Colon (tissue), 2 donors: ENCODE data around the gene ZNF470.

Source experiments
- FAIRE-seq: peaks from 2 replicates; lab custom pipeline; 2012; peaks lifted over from hg19 to GRCh38; lab: Jason Lieb, UNC
- donor health status: control.
- donor health status: control.

The ZNF470 gene

GRCh38 chr19:56567274-56568120, at the start of gene ZNF470:
ZNF470 (plus strand) TSS chr19:56567468; CDS start chr19:56570312, 2,844 bp downstream.
- no peak for FAIRE-seq

GRCh38 chr19:56525214-56525860, 41.9 kb upstream of the ZNF470 start:
- no peak for FAIRE-seq

DNA sequence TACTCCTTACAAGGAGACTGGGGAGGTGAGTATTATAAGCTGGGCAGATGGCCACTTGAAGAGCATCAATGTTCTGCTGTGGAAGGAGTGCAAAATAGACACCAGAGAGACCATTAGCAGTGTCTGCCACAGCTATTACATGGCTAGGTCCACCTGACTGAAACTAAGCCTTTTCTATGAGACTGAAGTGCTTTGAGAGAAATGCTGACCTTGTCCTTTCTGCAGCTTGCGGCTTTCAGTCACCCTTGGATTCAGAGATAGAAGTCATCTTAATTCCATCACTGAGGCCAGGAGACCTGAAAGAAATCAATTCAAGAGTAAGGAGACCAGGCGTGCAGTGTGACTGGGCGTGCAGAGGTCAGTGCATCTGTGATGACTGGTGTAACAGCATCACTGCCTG, 29.8 kb upstream of the ZNF470 start:
- no peak for FAIRE-seq

GRCh38 chr19:56538254-56538760, 29.0 kb upstream of the ZNF470 start:
- no peak for FAIRE-seq

DNA sequence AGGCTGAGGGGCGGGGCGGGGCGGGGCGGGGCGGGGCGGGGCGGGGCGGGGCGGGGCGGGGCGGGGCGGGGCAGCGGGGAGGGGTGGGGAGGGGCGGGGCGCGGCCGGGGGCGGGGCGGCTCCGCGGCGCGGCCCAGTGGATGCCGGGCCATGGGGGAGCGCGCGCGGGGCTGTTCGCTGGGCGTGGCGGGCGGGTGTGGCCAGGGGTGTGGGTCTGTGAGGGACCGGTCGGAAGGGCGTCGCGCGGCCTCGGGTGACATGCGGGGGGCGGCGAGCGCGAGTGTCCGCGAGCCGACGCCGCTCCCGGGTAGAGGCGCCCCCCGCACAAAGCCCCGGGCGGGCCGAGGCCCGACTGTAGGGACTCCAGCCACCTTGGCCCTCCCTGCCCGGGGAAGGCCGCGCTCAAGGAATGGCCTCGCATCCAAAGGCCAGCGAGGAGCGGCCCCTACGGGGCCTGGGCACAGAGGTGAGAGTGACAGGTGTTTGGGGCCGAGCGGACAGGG, 28.5 kb upstream of the ZNF470 start, which contains the start of gene ZFP28:
Gene ZFP28 (plus strand): TSS at position 188 of the 503 bp plus-strand sequence. CDS start 71 bp downstream, at position 259.
- no peak for FAIRE-seq

- FAIRE-seq: no peak
Measured at GRCh38 chr19:56543776-56544175, 23.5 kb upstream of the ZNF470 start.

DNA sequence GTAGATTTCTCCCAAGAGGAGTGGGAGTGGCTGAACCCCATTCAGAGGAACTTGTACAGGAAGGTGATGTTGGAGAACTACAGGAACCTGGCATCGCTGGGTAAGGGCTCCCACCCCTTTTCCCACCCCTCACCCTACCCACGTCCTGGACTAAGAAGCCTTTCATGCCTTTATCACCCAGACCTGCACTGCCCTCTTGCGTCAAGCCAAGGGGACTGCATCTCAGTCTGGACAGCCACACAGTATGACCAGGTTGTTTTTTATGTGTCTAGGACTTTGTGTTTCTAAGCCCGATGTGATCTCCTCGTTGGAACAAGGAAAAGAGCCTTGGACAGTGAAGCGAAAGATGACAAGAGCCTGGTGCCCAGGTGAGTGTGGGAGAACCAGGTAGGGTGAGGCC, 19.7 kb upstream of the ZNF470 start:
- no peak for FAIRE-seq

DNA sequence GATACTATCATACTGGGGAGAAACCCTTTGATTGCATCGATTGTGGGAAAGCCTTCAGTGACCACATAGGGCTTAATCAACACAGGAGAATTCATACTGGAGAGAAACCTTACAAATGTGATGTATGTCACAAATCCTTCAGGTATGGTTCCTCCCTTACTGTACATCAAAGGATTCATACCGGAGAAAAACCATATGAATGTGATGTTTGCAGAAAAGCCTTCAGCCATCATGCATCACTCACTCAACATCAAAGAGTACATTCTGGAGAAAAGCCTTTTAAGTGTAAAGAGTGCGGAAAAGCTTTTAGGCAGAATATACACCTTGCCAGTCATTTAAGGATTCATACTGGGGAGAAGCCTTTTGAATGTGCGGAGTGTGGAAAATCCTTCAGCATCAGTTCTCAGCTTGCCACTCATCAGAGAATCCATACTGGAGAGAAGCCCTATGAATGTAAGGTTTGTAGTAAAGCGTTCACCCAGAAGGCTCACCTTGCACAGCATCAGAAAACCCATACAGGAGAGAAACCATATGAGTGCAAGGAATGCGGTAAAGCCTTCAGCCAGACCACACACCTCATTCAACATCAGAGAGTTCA, 12.9 kb upstream of the ZNF470 start:
- no peak for FAIRE-seq

GRCh38 chr19:56562766-56563165, 4.5 kb upstream of the ZNF470 start:
- FAIRE-seq: no peak

DNA sequence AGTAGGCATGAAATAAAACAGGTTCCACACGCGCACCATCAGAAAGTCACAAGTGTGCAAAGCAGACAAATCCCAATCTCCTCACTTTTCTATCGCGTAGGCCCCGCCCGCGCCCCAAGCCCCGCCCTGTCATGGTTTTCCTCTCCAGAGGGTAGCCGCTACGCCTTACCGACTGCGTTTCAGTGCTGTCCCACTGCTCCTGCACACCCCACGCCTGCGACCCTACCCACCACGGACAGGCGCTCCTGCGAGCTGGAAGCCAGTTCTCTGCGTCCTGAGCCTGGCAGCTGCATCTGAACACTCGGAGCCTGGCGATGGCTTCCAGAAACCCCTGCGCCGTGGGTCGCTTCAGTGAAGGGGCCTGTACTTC, 379 bp upstream of the ZNF470 start:
- FAIRE-seq: no peak

- no peak for FAIRE-seq
Measured at GRCh38 chr19:56572589-56572988, 5.3 kb downstream of the ZNF470 start.

DNA sequence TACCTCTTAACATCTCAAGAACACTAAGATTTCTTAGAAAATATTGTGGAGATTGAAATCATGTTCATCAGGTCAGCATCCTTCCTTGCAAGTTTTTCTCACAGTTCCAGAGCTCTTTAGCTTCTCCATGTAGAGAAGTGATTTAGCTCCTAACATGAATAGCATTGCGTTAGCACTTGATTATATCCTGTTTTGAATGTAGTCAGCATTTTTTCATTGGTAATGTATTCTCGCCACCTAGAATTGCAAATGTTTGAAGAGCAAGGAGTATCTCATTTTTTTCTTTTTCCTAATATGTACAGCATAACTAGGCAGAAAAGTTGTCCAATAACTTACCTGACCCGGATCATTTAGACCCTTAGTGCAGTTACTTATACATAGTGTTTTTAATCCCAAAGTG, 6.6 kb downstream of the ZNF470 start:
- no peak for FAIRE-seq

DNA sequence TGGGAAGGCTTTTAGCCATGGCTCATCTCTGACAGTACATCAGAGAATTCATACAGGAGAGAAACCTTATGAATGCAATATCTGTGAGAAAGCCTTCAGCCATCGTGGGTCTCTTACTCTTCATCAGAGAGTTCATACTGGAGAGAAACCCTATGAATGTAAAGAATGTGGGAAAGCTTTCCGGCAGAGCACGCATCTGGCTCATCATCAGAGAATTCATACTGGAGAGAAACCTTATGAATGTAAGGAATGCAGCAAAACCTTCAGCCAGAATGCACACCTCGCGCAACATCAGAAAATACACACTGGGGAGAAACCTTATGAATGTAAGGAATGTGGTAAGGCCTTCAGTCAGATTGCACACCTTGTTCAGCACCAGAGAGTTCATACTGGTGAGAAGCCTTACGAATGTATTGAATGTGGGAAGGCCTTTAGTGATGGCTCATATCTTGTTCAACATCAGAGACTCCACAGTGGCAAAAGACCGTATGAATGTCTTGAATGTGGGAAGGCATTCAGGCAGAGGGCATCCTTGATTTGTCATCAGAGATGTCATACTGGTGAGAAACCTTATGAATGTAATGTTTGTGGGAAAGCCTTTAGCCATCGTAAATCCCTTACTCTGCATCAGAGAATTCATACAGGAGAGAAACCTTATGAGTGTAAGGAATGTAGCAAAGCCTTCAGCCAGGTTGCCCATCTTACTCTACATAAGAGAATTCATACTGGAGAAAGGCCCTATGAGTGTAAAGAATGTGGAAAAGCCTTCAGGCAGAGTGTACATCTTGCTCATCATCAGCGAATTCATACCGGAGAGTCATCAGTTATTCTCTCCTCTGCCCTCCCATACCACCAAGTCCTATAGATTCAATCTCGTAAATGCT, 10.7 kb downstream of the ZNF470 start:
- FAIRE-seq: no peak

- FAIRE-seq: no peak
Measured at GRCh38 chr19:56594446-56594782, 27.1 kb downstream of the ZNF470 start.

DNA sequence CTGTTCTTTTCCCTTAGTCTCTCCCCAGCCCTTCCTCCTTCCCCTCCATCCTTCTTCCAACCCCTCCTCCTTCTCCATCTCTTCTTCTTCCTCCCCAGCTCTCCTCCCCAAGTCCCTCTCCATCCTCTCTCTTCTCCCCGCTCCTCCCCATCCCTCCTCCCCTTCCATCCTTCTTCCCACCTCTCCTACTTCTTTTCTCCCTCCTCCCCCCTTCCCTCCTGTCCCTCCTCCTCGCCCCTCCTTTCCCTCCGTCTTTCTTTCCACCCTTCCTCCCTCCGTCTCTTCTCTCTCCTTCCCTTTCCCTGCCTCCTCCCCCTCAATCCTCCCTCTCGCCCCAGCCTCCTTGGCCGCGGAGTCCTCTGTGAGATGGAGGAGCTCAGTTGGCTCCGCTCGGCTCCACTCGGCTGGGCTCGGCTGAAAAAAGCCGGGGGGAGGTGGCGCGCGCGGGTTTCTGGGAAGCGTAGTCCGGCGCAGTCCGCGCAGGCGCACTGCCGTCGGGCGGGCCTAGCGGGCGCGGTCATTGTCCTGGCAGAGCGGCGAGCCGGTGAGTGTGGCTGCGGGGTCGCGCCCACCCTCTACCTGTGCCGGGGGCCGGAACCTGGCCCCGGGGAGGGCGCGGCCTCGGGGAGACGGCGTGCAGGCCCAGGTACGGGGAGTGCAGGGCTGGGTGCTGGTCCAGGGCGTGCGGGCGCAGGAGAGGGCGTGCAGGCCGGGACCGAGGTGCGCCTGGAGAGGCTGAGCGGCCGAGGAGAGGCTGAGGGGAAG, 27.7 kb downstream of the ZNF470 start, which contains the start of gene ZNF71:
Gene ZNF71 (plus strand): TSS at position 520 of the 765 bp plus-strand sequence. CDS start 6,257 bp downstream, outside the sequence.
- no peak for FAIRE-seq

GRCh38 chr19:56595548-56595899, 28.3 kb downstream of the ZNF470 start:
- FAIRE-seq: no peak

DNA sequence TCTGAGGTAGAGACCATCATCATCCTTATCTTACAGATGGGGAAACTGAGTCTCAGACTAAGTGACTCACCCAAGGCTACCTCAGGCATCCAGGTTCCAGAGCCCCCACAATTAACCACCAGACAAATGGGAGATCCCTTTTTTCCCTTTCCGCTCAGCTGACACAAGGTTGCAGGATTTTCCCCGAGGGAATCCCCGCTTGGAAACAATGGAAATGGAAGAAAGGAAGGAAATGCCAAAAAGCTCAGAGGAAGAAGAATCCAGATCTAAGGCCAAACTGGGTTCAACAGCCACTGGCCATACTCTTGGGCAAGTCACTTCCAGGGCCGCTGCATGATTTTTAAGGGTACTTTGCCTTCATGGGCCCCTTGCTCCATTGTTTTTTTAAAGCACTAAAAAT, 29.4 kb downstream of the ZNF470 start:
- no peak for FAIRE-seq

- no peak for FAIRE-seq
Measured at GRCh38 chr19:56597696-56598095, 30.4 kb downstream of the ZNF470 start.

DNA sequence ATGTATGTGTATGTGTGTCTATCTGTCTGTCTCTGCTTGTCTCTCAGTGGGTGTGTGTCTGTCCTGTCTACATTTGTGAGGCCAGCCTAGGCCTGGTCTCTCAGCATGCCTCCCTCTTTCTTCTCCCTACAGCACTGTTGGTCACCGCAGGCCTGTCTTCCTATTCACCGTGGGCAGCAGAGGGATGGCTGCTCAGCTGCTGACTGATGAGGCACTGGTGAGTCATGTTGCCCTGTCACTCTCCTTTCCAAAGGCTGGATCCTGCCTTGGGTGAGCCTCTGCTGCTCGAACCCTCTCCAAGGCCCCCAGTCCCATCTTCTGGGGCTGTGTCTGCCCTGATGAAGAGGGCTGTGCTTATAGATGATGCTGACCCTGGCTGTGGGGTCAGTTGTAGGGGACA, 34.1 kb downstream of the ZNF470 start:
- no peak for FAIRE-seq

- FAIRE-seq: no peak
Measured at GRCh38 chr19:56603829-56604228, 36.6 kb downstream of the ZNF470 start.
